ENCODE measurements around the gene CSF2RB.

- TF ChIP-seq CTCF (conservative IDR thresholded peaks at IDR 0.05) (no peak), EZH2 (IDR thresholded peaks at IDR 0.05; ENCODE audit: low read depth) (no peak)
These were observed 1.4 kb upstream of the CSF2RB start for GRCh38 chr22:36911887-36912661.
